GM12874 (cell line): ENCODE measurements around the gene SULT1B1.

Source experiments
- CTCF ChIP-seq: IDR thresholded peaks from 2 replicates; pipeline ENCODE4 v1.5.1; 2011; ENCODE audit warnings: low read depth, mild to moderate bottlenecking, control low read depth, low read length, moderate library complexity; ENCODE audit not compliant: insufficient read depth

Gene SULT1B1

GRCh38 chr4:69760455-69760854, at the start of gene SULT1B1:
Gene SULT1B1 (minus strand): TSS chr4:69760620. CDS start chr4:69755217, 5,403 bp downstream.
- no peak for TF ChIP-seq CTCF

- no peak for TF ChIP-seq CTCF
Observed at GRCh38 chr4:69800599-69800998, 40.2 kb upstream of the SULT1B1 start.

GRCh38 chr4:69799337-69799736, 38.9 kb upstream of the SULT1B1 start:
- no peak for TF ChIP-seq CTCF

- no peak for TF ChIP-seq CTCF
Observed at GRCh38 chr4:69793732-69794131, 33.3 kb upstream of the SULT1B1 start.

- TF ChIP-seq CTCF = no peak
Observed at GRCh38 chr4:69787879-69788278, 27.5 kb upstream of the SULT1B1 start.

- no peak for TF ChIP-seq CTCF
Observed at GRCh38 chr4:69786547-69786946, 26.1 kb upstream of the SULT1B1 start.

GRCh38 chr4:69785211-69785831, 24.9 kb upstream of the SULT1B1 start:
- TF ChIP-seq CTCF = no peak
